HepG2 (cell line): ENCODE measurements around the gene CAPS. TPM values are rescaled to one million over a fixed set of nuclear protein-coding genes. Genes with fewer than 3 reads are reported as not detected.

ENCODE experiments used
- ARID3A ChIP-seq: IDR thresholded peaks from 2 replicates; pipeline ENCODE4 v1.6.1; 2012; ENCODE audit warnings: low read depth, low read length, improper control_type of control experiment
- ATF1 ChIP-seq: IDR thresholded peaks from 2 replicates; pipeline ENCODE4 v1.6.1; 2016; ENCODE audit warnings: mild to moderate bottlenecking, control low read depth
- BORCS8-MEF2B ChIP-seq: sonication (generic); formaldehyde crosslinking; IDR thresholded peaks from 2 replicates; pipeline ENCODE4 v1.8.0; 2022; ENCODE audit warnings: mild to moderate bottlenecking, missing genetic modification reagents
- CREBL2 ChIP-seq: sonication (generic); formaldehyde crosslinking; IDR thresholded peaks from 2 replicates; pipeline ENCODE4 v1.8.1; 2023; ENCODE audit warnings: missing genetic modification reagents, mild to moderate bottlenecking, borderline replicate concordance
- DMAP1 ChIP-seq: IDR thresholded peaks from 2 replicates; pipeline ENCODE4 v1.6.1; 2016
- DZIP1 ChIP-seq: sonication (generic); formaldehyde crosslinking; IDR thresholded peaks from 2 replicates; pipeline ENCODE4 v1.5.0; 2020; ENCODE audit warnings: mild to moderate bottlenecking, missing genetic modification reagents
- GABPA ChIP-seq, 2 experiments: IDR thresholded peaks; 2 replicates each; pipeline ENCODE4 v1.6.1; 2011 to 2016; ENCODE audit warnings: low read depth in 2 of 2, low read length in 1 of 2, missing biosample characterization in 1 of 2, missing genetic modification characterization in 1 of 2
- GABPB1 ChIP-seq: IDR thresholded peaks from 2 replicates; pipeline ENCODE4 v1.6.1; 2016; ENCODE audit warnings: mild to moderate bottlenecking, missing genetic modification reagents, moderate library complexity, missing compliant biosample characterization
- HNF4G ChIP-seq, 2 experiments: sonication (generic) in 1 of 2; formaldehyde crosslinking in 1 of 2; IDR thresholded peaks; 2 replicates each; pipeline versions ENCODE4 v1.4.0 to v1.6.1; 2011 to 2020; ENCODE audit warnings: borderline replicate concordance in 2 of 2, low read depth in 2 of 2, mild to moderate bottlenecking in 2 of 2, low read length in 1 of 2, missing genetic modification reagents in 1 of 2, moderate library complexity in 1 of 2
- MEIS2 ChIP-seq: sonication (generic); formaldehyde crosslinking; IDR thresholded peaks from 2 replicates; pipeline ENCODE4 v1.9.0; 2021; ENCODE audit warnings: mild to moderate bottlenecking, missing genetic modification reagents
- MIER3 ChIP-seq: IDR thresholded peaks from 2 replicates; pipeline ENCODE4 v1.6.1; 2016; ENCODE audit warnings: missing compliant biosample characterization, borderline replicate concordance
- MIXL1 ChIP-seq: IDR thresholded peaks from 2 replicates; pipeline ENCODE4 v1.6.1; 2016
- MYC ChIP-seq: sonication (generic); formaldehyde crosslinking; IDR thresholded peaks from 2 replicates; pipeline ENCODE4 v1.9.0; 2021; ENCODE audit warnings: missing genetic modification reagents, borderline replicate concordance
- NR0B2 ChIP-seq: sonication (generic); formaldehyde crosslinking; IDR thresholded peaks from 2 replicates; pipeline ENCODE4 v1.4.0; 2020; ENCODE audit warnings: mild to moderate bottlenecking, missing genetic modification reagents
- RARA ChIP-seq: IDR thresholded peaks from 2 replicates; pipeline ENCODE4 v1.6.1; 2016; ENCODE audit warnings: missing genetic modification reagents, missing compliant biosample characterization
- SAFB2 ChIP-seq: sonication (generic); formaldehyde crosslinking; IDR thresholded peaks from 2 replicates; pipeline ENCODE4 v1.5.1; 2020; ENCODE audit warnings: missing genetic modification reagents, low read depth, mild to moderate bottlenecking, borderline replicate concordance
- TARDBP ChIP-seq: sonication (generic); formaldehyde crosslinking; IDR thresholded peaks from 2 replicates; pipeline ENCODE4 v1.8.0; 2022; ENCODE audit warnings: mild to moderate bottlenecking, missing genetic modification reagents
- TEAD2 ChIP-seq: sonication (generic); formaldehyde crosslinking; IDR thresholded peaks from 2 replicates; pipeline ENCODE4 v1.9.0; 2021; ENCODE audit warnings: missing genetic modification reagents
- TERF1 ChIP-seq: sonication (generic); formaldehyde crosslinking; IDR thresholded peaks from 2 replicates; pipeline ENCODE4 v1.8.0; 2022; ENCODE audit warnings: mild to moderate bottlenecking, missing genetic modification reagents, moderate library complexity
- ZNF263 ChIP-seq: sonication (generic); formaldehyde crosslinking; IDR thresholded peaks from 2 replicates; pipeline ENCODE4 v1.4.0; 2020; ENCODE audit warnings: missing genetic modification reagents
- ZNF691 ChIP-seq: sonication (generic); formaldehyde crosslinking; IDR thresholded peaks from 2 replicates; pipeline ENCODE4 v1.4.0; 2020; ENCODE audit warnings: missing genetic modification reagents, low read depth, mild to moderate bottlenecking, borderline replicate concordance
- polyA plus RNA-seq, 8 experiments: library from polyadenylated mRNA; depleted of rRNA in 3 of 8; stranded (reverse) in 7 of 8; unstranded in 1 of 8; fragments of >200 nt; fragmentation: Illumina TruSeq in 4 of 8; extraction: Trizol in 4 of 8; gene quantifications; 2 replicates each; pipeline versions ENCODE4 v1.2.1 to v1.2.3, GENCODE V29; 2011 to 2016; ENCODE audit warnings: low read depth in 4 of 8, missing spikeins in 1 of 8, mixed read lengths in 1 of 8; ENCODE audit not compliant: insufficient read depth in 1 of 8
- total RNA-seq, 5 experiments: library from RNA; depleted of rRNA; stranded (reverse); fragments of >200 nt; fragmentation: Illumina TruSeq; extraction: Trizol; gene quantifications; 2 replicates each; pipeline ENCODE4 v1.2.3, GENCODE V29; 2016; ENCODE audit warnings: low read depth in 1 of 5

The CAPS gene
- total and polyA plus RNA-seq, 2 of the 13 experiments (the other 11 are each of a cell fraction or from before 2014, with no cell fraction given) = 3.1 TPM

GRCh38 chr19:5904352-5905113 is 9.5 kb upstream of the CAPS start, which contains the start of gene VMAC (continued):
- TF ChIP-seq ZNF691 (CRISPR knock-in tag) = peak; percentile 75; the same call in 1 of the 2 replicates
- no peak for TF ChIP-seq CREBL2 (CRISPR knock-in tag)
- TF ChIP-seq DMAP1 (CRISPR knock-in tag) = no peak
- no peak for TF ChIP-seq TEAD2 (CRISPR knock-in tag)
- TF ChIP-seq MIER3 = no peak
- TF ChIP-seq MEIS2 (CRISPR knock-in tag) = 0 out of 2 replicates have a peak, but pooled peaks have one; percentile 21
- TF ChIP-seq ATF1 (CRISPR knock-in tag) = 0 out of 2 replicates have a peak, but pooled peaks have one; percentile 10
- no peak for TF ChIP-seq MIXL1 (CRISPR knock-in tag)
- TF ChIP-seq DZIP1 (CRISPR knock-in tag) = 0 out of 2 replicates have a peak, but pooled peaks have one; percentile 44
- peak; percentile 17 for TF ChIP-seq MYC (CRISPR knock-in tag)
- TF ChIP-seq TARDBP = 0 out of 2 replicates have a peak, but pooled peaks have one; percentile 35
- TF ChIP-seq GABPB1 (CRISPR knock-in tag) = peak; percentile 78
- no peak for TF ChIP-seq RARA (CRISPR knock-in tag)
- TF ChIP-seq TERF1 (CRISPR knock-in tag) = no peak
- no peak for TF ChIP-seq ARID3A
- TF ChIP-seq GABPA (IDR thresholded peaks at IDR 0.05; ENCODE audit: low read depth, low read length) = no peak; the same call in 1 of the 2 replicates
- TF ChIP-seq GABPA (CRISPR knock-in tag; IDR thresholded peaks at IDR 0.05; ENCODE audit: low read depth) = peak; percentile 47
- no peak for TF ChIP-seq HNF4G (IDR thresholded peaks at IDR 0.05; ENCODE audit: borderline replicate concordance, low read depth, low read length)
- TF ChIP-seq HNF4G (CRISPR knock-in tag; IDR thresholded peaks at IDR 0.05; ENCODE audit: borderline replicate concordance, low read depth) = 0 out of 2 replicates have a peak, but pooled peaks have one; percentile 32
- peak; percentile 70 for TF ChIP-seq BORCS8-MEF2B
- TF ChIP-seq ZNF263 = no peak
- peak; percentile 70; the same call in 1 of the 2 replicates for TF ChIP-seq NR0B2 (CRISPR knock-in tag)
- 0 out of 2 replicates have a peak, but pooled peaks have one; percentile 38 for TF ChIP-seq SAFB2
